Myocyte (in vitro differentiated cells): Measurements from ENCODE around the gene MTA1. TPM values are rescaled to one million over a fixed set of nuclear protein-coding genes. Genes with fewer than 3 reads are reported as not detected.

ENCODE experiments used
- DNase-seq: peaks from one replicate; pipeline ENCODE4 v3.0.0-alpha.2; 2012; ENCODE audit warnings: low read depth
- total RNA-seq: library from RNA; depleted of rRNA; stranded (reverse); fragments of >200 nt; gene quantifications from 2 replicates; pipeline ENCODE4 v1.2.3, GENCODE V29; 2014

MTA1 gene
- total RNA-seq, 1 donor from 2014 or later = 44.0 TPM

- no peak for DNase-seq
These were observed 66.1 kb downstream of the MTA1 start for GRCh38 chr14:105485739-105486162.

- DNase-seq = no peak
These were observed 66.7 kb downstream of the MTA1 start, which contains the start of gene CRIP1 for GRCh38 chr14:105486163-105486973. CRIP1 (plus strand) TSS chr14:105486886; CDS start chr14:105487260, 374 bp downstream.

GRCh38 chr14:105486974-105487448 is 67.4 kb downstream of the MTA1 start:
- no peak for DNase-seq

- DNase-seq = no peak
These were observed 67.9 kb downstream of the MTA1 start for GRCh38 chr14:105487449-105487985.

- DNase-seq = no peak
These were observed 68.6 kb downstream of the MTA1 start for GRCh38 chr14:105487986-105488777.

- no peak for DNase-seq
These were observed 69.3 kb downstream of the MTA1 start for GRCh38 chr14:105488781-105489541.

- DNase-seq = peak; percentile 94
These were observed 70.1 kb downstream of the MTA1 start for GRCh38 chr14:105489542-105490266.

GRCh38 chr14:105490267-105490571 is 70.6 kb downstream of the MTA1 start:
- DNase-seq = no peak

GRCh38 chr14:105490572-105491365 is 71.1 kb downstream of the MTA1 start, which contains the start of gene TEDC1:
TEDC1 (plus strand) TSS chr14:105491246; CDS start chr14:105491376, 130 bp downstream.
- peak; percentile 100 for DNase-seq

GRCh38 chr14:105491366-105491973 is 71.8 kb downstream of the MTA1 start:
- DNase-seq = peak; percentile 23

GRCh38 chr14:105492031-105492970 is 72.7 kb downstream of the MTA1 start:
- no peak for DNase-seq

- no peak for DNase-seq
These were observed 73.6 kb downstream of the MTA1 start for GRCh38 chr14:105492971-105493871.

GRCh38 chr14:105493921-105494605 is 74.4 kb downstream of the MTA1 start:
- DNase-seq = no peak

- no peak for DNase-seq
These were observed 74.9 kb downstream of the MTA1 start for GRCh38 chr14:105494606-105494929.

- DNase-seq = no peak
These were observed 75.7 kb downstream of the MTA1 start for GRCh38 chr14:105495101-105495989.
